ENCODE data around the gene PATE3. TPM values are rescaled to one million over a fixed set of nuclear protein-coding genes. Genes with fewer than 3 reads are reported as not detected.

The PATE3 gene
- total RNA-seq, 4 donors from 2014 or later = not detected

DNA sequence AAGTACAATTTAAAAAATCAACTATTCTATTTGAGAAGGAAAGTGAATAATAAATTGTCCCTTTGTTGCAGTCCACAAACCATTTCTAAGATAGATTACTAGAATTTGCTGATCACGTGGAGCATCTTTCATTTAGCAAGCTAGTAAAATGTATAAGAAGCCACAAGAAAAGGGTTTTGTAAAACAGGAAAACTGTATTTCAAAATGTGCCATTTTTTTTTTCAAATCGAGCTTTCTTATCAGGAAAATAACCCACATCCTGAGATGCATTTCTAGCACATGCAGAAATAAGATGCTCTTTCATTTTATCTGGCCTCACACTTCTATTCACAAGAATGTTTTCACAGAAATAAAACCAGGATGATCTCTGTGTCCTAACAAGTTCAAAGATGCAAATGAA lies 3.2 kb upstream of the PATE3 start:
- Histone ChIP-seq H3K9me3 (no peaks in the 10 kb centered on the region), H3K4me1 (no peaks in the 10 kb centered on the region), H3K27me3 (no peaks in the 10 kb centered on the region), H3K4me3 (no peak overlapping the region), H3K36me3 (no peaks in the 10 kb centered on the region), H3K27ac (no peak overlapping the region)
- TF ChIP-seq, protein P1, sequence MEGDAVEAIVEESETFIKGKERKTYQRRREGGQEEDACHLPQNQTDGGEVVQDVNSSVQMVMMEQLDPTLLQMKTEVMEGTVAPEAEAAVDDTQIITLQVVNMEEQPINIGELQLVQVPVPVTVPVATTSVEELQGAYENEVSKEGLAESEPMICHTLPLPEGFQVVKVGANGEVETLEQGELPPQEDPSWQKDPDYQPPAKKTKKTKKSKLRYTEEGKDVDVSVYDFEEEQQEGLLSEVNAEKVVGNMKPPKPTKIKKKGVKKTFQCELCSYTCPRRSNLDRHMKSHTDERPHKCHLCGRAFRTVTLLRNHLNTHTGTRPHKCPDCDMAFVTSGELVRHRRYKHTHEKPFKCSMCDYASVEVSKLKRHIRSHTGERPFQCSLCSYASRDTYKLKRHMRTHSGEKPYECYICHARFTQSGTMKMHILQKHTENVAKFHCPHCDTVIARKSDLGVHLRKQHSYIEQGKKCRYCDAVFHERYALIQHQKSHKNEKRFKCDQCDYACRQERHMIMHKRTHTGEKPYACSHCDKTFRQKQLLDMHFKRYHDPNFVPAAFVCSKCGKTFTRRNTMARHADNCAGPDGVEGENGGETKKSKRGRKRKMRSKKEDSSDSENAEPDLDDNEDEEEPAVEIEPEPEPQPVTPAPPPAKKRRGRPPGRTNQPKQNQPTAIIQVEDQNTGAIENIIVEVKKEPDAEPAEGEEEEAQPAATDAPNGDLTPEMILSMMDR (IDR thresholded peaks at IDR 0.05) = no peak
- TF ChIP-seq EP300 (IDR thresholded peaks at IDR 0.05) = no peak
- TF ChIP-seq POLR2A (IDR thresholded peaks at IDR 0.05) = no peak
- no peak for TF ChIP-seq POLR2AphosphoS5 (IDR thresholded peaks at IDR 0.05)
- ATAC-seq = no peak
- WGBS, 2 donors (ENCODE audit: low coverage in 1 of 2) = 63 to 76% methylated on average over 2 of the region's 2 CpGs

DNA sequence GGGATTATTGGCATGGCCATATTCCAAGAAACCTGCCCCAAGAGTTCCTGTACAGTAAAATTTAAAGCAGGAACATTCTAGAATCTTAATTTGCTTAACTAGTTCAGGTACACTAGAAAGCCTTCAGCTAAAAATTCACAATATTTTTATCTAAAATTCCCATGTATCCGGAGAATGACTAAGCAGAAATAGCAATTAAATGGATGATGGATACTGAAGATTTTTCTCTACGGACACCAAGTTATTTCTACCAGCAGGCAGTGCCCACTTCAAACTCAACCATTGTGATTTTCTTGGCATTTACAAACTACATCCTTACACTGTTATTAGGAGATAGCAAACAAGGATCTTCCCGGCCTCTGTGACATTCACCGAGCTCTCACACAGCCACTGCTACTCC lies 2.9 kb downstream of the PATE3 start:
- Histone ChIP-seq H3K36me3 (no peaks in the 10 kb centered on the region), H3K27ac (no peak overlapping the region), H3K27me3 (no peaks in the 10 kb centered on the region), H3K4me1 (no peaks in the 10 kb centered on the region), H3K9me3 (peaks cover 0 to 23% (median 0%) of the 10 kb centered on the region in 3 donors), H3K4me3 (no peak overlapping the region)
- TF ChIP-seq EP300 (IDR thresholded peaks at IDR 0.05) (no peak), POLR2AphosphoS5 (IDR thresholded peaks at IDR 0.05) (no peak), POLR2A (IDR thresholded peaks at IDR 0.05) (no peak)
- TF ChIP-seq, protein P1 (IDR thresholded peaks at IDR 0.05) = no peak
- ATAC-seq = no peak
- WGBS, 2 donors (ENCODE audit: low coverage in 1 of 2) = 88 to 91% methylated on average over 4 of the region's 4 CpGs

DNA sequence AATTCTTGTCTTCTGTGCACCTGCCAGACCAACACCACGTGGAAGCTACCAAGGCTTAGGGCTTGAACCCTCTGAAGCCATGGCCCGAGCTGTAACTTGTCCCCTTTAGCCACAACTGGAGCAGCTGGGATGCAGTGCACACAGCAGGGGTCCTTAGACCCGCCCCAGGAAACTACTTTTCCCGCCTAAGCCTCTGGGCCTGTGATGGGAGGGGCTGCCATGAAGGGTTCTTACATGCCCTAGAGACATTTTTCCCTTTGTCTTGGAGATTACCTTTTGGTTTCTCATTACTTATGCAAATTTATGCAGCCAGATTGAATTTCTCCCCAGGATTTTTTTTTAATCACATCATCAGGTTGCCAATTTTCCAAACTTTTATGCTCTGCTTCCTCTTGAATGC lies 9.7 kb downstream of the PATE3 start:
- no peak overlapping the region for H3K4me3 ChIP-seq
- H3K27ac ChIP-seq = no peak overlapping the region
- no peaks in the 10 kb centered on the region for H3K27me3 ChIP-seq
- no peak for ATAC-seq
- H3K9me3 ChIP-seq = peaks cover 0 to 63% (median 0%) of the 10 kb centered on the region in 3 donors
- H3K4me1 ChIP-seq = no peaks in the 10 kb centered on the region
- H3K36me3 ChIP-seq = no peaks in the 10 kb centered on the region
- no peak for TF ChIP-seq POLR2A (IDR thresholded peaks at IDR 0.05)
- TF ChIP-seq EP300 (IDR thresholded peaks at IDR 0.05) = no peak
- TF ChIP-seq POLR2AphosphoS5 (IDR thresholded peaks at IDR 0.05) = no peak
- TF ChIP-seq, protein P1 (IDR thresholded peaks at IDR 0.05) = no peak
- WGBS, 2 donors (ENCODE audit: low coverage in 1 of 2) = 42 to 50% methylated on average over 4 of the region's 4 CpGs

DNA sequence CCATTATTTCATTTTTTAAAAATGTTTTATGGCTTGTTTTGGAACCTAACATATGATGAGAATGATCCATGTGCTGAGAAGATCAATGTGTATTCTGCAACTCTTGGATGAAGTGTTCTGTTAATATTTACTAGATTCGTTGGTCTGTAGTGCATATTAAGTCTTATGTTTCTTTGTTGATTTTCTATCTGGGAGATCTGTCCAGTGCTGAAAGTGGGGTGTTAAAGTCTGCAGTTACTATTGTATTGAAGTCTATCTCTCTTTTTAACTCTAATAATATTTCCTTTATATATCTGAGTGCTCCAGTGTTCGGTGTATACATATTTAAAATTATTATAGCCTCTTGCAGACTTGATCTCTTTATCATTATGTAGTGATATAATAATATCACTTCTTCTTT lies 11.9 kb downstream of the PATE3 start:
- H3K27ac ChIP-seq = no peak overlapping the region
- no peak for TF ChIP-seq EP300 (IDR thresholded peaks at IDR 0.05)
- no peak for TF ChIP-seq POLR2A (IDR thresholded peaks at IDR 0.05)
- TF ChIP-seq, protein P1 (IDR thresholded peaks at IDR 0.05) = no peak
- TF ChIP-seq POLR2AphosphoS5 (IDR thresholded peaks at IDR 0.05) = no peak
- H3K4me3 ChIP-seq = no peak overlapping the region
- H3K4me1 ChIP-seq = no peaks in the 10 kb centered on the region
- H3K27me3 ChIP-seq = no peaks in the 10 kb centered on the region
- ATAC-seq = no peak
- WGBS, 2 donors (ENCODE audit: low coverage in 1 of 2) = 73 to 77% methylated on average over 2 of the region's 2 CpGs
- no peaks in the 10 kb centered on the region for H3K36me3 ChIP-seq
- peaks cover 0 to 73% (median 0%) of the 10 kb centered on the region in 3 donors for H3K9me3 ChIP-seq

DNA sequence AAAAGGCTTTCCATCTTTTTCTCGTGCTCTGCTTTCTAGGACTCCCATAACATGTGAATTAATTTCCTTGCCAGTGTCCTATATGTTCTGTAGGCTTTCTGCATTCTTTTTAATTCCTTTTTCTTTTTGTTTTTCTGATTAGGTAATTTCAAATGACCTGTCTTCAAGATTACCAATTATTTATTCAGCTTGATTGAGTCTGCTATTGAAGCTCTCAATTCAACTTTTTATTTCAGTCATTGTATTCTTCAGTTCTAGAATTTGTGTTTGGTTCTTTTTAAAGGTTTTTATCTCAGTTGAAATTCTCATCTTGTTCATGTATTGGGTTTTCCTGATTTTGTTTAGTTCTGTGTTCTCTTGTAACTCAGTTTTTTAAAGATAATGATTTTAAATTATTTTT lies 14.5 kb downstream of the PATE3 start:
- 63 to 86% methylated on average over 1 of the region's 1 CpG for WGBS, 2 donors (ENCODE audit: low coverage in 1 of 2)
- H3K9me3 ChIP-seq = peaks cover 0 to 61% (median 0%) of the 10 kb centered on the region in 3 donors

More for the DNA sequence above, 14.5 kb downstream of the PATE3 start:
- Histone ChIP-seq H3K27me3 (no peaks in the 10 kb centered on the region), H3K4me3 (no peak overlapping the region), H3K36me3 (no peaks in the 10 kb centered on the region), H3K27ac (no peak overlapping the region), H3K4me1 (no peaks in the 10 kb centered on the region)
- ATAC-seq = no peak
- TF ChIP-seq POLR2A (IDR thresholded peaks at IDR 0.05) (no peak), POLR2AphosphoS5 (IDR thresholded peaks at IDR 0.05) (no peak), EP300 (IDR thresholded peaks at IDR 0.05) (no peak)
- TF ChIP-seq, protein P1 (IDR thresholded peaks at IDR 0.05) = no peak

Data from gastroesophageal sphincter (tissue), 4 donors.